GM23248 (cell line): ENCODE results near the gene PDSS1.

ENCODE experiments used
- EZH2 ChIP-seq: fragments of 200-600 bp; sonication (generic); IDR thresholded peaks from 2 replicates; pipeline ENCODE4 v1.6.1; 2018; ENCODE audit warnings: antibody characterized with exemption, mild to moderate bottlenecking; ENCODE audit not compliant: insufficient read depth, poor library complexity, severe bottlenecking
- EZH2phosphoT487 ChIP-seq: fragments of 200-600 bp; sonication (generic); IDR thresholded peaks from 2 replicates; pipeline ENCODE4 v1.6.1; 2018; ENCODE audit warnings: antibody characterized with exemption, moderate library complexity, mild to moderate bottlenecking, low read depth; ENCODE audit not compliant: insufficient read depth

DNA sequence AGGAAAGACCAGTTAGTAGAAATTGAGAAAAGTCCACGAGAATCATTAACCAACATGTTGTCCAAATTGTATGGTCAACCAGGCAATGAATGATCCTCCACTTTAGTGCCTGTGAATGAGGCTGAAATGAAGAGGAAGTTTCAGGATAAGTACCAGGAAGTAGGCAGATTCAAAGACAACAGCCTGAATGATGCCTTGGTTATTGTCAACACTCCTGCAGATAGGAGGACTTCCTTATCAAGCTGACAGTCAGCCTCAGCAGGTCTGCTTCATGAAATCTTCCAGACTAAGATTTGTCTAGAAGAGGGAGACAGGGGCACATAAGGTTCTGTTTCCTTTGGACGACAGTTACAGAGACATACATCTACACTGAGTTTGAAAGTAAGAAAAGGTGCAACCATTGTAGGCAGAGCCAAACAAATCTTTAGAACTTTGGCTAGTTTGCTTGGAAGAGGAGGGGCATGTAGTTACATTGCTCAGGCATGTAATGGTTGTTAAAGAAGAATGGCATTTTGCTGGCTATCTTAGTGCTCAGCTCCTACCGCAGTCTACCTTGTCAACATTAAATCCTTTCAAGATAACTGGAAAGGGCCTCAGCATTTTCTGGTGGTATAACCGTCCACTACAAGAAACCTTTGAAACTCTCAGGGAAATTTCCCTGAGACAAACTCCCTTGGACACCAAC, 81.8 kb downstream of the PDSS1 start:
- no peak for TF ChIP-seq EZH2
- TF ChIP-seq EZH2phosphoT487 = no peak
